Esophagus mucosa (tissue), 1 donor: Measurements from ENCODE around the gene RABGEF1. TPM values are rescaled to one million over a fixed set of nuclear protein-coding genes. Genes with fewer than 3 reads are reported as not detected.
"Not testable (repeated sequence)": the region's sequence is repeated elsewhere in the genome, so short reads cannot be mapped to it uniquely, and the experiment has no call there.

Experiments used
- ATAC-seq: fragments of 200-7000 bp; cut with Tn5 transposase; one replicate; pipeline ENCODE4 v1.9.1; 2020
- total RNA-seq: library from RNA; stranded (reverse); gene quantifications from one replicate; pipeline ENCODE4 v1.2.4, GENCODE V29; 2023
- donor health status: DM: yes; HTN: yes; CAD: no.

The RABGEF1 gene
- total RNA-seq, result 26.9 TPM

DNA sequence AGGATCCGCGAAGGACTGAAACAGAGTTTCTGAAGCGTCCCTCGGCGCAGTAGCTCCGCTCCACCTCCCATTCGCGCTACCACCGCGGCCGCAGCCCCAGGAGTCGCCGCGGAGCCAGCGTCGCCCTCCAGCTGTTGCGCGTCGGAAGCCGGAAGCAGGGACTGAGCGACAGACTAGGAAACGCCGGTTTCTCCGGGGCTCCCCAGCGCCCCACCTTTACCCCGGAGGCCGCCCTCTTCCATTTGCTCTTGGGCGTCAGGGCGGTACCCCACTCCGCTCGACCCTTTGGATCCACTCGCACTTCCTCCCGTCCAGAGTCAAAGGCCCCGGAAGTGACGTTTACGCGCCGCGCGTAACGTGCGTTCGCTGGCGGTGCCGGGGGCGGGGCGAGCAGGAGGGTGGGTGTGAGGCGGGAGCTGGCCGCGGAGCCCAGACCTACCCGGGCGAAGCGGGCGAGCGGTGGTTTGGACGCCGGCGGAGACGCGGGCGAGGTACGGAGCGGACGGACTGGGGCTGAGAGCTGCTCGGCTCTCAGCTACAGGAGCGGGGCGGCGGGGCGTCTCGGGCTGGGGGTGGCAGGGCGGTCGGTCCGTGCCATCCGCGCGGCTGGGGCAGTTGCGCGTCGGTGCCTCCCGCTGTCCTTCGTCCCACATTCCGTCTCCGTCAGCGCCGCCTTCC, at the start of gene RABGEF1:
Gene RABGEF1 (plus strand): TSS at position 432 of the 678 bp plus-strand sequence. CDS start 31,167 bp downstream, outside the sequence.
- ATAC-seq, result peak; percentile 96

- ATAC-seq, result no peak
These were observed 47.2 kb upstream of the RABGEF1 start for GRCh38 chr7:66693331-66693730.

DNA sequence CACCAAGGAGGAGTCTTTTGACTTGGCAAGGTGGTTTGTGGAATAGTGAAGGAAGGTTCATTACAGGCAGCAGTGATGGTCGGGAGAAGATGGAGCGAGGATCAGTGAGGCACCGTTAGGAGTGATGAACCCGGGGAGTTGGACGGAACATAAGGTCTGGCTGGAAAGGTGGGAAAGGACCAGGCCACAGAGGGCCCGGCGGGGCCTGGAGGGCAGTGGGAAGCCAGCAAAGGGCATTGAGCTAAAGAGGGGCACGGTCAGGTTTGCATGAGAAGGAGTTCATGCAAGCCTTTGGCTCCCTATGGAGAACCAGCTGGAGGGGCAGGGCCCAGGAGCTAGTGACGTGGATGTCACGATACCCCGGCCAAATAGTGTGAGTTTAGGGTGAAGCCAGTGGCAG, 46.2 kb upstream of the RABGEF1 start:
- ATAC-seq, result no peak

GRCh38 chr7:66695417-66695816, 45.1 kb upstream of the RABGEF1 start:
- not testable (repeated sequence) for ATAC-seq

- not testable (repeated sequence) for ATAC-seq
These were observed 44.4 kb upstream of the RABGEF1 start for GRCh38 chr7:66696134-66696533.

- ATAC-seq, result peak; percentile 24
These were observed 43.8 kb upstream of the RABGEF1 start for GRCh38 chr7:66696774-66697191.

GRCh38 chr7:66697449-66698438, 42.8 kb upstream of the RABGEF1 start:
- peak; percentile 70 for ATAC-seq

DNA sequence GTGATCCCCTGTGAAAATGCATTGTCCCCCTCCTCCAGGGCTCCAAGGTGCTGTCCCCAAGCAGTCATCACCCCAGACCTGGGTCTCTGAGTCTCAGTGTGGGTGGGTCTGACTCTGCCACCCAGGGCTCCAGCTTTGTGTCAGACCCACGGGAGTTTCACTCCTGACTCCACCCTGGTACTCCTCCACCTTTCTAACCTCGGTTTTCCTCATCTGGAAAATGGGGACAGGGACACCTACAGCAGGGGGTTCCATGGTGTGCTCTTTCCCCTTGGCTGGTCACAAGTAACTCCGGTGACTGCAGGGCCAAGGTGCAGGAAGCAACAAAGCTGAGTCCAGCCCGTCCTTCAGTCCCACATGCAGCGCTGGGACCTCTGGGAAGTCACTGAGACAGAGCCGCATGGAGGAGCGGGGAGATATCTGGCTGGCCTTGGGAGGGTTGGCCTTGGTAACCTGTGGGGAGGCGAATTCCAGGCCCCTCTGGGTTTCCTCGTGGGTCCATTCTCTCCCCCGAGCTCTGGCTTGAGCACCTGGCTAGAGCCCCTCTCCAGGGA, 41.8 kb upstream of the RABGEF1 start:
- ATAC-seq, result no peak

DNA sequence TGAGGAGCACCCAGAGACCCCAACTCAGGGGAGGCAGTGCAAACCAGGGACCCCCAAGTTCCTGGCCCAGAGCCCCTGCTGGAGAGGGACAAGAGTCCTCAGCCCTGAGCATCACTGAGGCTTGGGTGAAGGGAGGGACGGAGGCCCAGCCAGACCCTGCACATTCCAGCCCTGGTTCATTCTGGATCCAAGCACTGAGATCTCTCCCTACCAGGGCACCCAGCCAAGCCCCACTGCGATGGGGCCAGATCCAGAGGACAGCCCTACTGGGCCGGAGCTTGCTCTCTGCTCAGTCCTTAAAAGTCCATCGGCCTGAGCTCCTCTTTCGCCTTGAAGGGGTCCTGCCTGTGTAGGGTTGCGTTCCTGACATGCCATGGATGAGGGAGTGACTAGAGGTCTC, 40.5 kb upstream of the RABGEF1 start:
- no peak for ATAC-seq

DNA sequence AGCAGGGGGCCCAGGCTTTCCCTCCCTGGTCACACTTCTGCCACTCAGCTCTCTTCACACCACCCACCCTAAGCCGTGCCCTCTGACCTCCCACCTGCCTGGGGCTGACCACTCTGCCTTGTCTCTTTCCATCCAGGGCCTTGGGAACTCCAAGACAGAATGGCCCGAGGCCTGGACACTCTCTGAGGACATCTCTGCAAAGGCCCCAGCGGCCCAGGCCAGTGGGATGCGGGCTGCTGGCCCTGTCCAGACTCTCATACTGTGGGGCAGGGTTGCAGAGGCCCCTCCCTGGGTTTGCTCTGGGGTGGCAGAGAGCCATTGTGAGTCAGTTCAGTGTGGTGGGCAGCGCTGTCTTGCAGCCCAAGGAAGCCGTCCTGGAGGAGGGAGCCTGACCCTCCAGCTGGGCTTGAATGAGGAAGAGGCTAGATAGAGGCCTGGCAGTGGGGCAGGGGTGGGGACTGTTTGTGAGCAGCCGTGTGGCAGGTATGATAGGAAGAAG, 39.9 kb upstream of the RABGEF1 start:
- ATAC-seq, result no peak

DNA sequence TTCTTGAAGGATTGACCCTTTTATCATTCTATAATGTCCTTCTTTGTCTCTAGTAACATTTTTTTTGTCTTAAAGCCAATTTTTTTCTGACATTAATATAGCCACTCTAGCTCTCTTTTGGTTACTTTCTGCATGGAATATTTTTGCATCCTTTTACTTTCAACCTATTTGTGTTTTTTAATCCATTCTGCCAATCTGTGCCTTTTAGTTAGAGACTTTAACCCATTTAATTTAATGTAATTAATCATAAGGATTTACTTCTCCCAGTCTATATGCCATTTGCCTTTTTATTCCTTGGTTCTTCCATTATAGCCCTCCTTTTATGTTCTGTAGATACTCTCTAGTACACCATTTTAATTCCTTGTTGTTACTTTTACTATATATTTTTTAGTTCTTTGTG, 32.7 kb upstream of the RABGEF1 start:
- ATAC-seq, result no peak

GRCh38 chr7:66710752-66711151, 29.8 kb upstream of the RABGEF1 start:
- not testable (repeated sequence) for ATAC-seq

- ATAC-seq, result no peak
These were observed 26.8 kb upstream of the RABGEF1 start for GRCh38 chr7:66713687-66714086.

DNA sequence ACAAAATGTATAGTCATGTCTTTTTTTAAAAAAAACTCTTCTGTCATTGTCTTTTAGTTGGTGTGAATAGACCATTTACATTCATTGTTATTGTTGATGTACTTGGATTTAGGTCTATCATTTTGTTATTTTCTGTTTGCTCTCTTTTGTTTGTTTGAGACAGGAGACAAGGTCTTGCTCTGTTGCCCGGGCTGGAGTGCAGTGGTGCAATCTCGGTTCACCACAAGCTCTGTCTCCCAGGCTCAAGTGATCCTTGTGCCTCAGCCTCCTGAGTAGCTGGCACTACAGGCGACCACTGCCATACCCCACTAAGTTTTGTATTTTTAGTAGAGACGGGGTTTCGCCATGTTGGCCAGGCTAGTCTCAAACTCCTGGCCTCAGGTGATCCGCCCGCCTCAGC, 23.9 kb upstream of the RABGEF1 start:
- not testable (repeated sequence) for ATAC-seq

DNA sequence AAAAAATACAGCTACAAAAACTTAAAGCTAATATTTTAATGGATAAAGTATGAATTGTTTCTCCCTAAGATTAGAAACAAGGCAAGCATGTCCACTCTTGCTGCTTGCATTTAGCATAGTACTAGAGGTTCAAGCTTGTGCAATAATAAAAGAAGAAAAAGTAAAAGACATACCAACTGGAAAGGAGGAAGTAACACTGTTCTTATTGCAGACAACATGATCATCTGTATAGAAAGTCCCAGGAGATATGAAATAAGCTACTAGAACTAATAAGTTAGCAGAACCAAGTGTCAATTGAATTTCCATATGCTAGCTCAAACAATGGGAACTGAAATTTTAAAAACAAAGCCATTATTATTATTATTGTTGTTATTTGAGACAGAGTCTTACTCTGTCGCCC, 20.0 kb upstream of the RABGEF1 start:
- no peak for ATAC-seq

DNA sequence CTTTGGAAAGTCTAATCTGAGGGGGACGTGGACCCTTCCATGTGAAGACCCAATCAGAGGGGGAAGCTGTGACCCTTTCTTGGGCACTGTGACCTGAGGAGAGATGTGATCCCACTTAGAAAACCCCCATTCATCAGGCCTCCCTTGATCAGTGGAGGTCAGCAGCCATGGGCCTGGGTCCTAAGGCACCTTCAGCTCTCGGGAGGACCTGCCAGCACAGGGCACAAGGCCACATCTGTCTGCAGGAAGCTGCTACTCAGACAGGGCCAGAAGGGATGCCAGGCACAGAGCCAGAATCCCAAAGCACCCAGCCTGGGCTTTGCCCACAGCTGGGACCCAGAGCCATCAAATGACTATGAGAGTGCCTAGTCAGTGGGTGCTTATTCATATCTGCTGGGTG, 14.7 kb upstream of the RABGEF1 start:
- ATAC-seq, result no peak

GRCh38 chr7:66727058-66727457, 13.5 kb upstream of the RABGEF1 start:
- peak; percentile 91 for ATAC-seq

GRCh38 chr7:66728571-66728970, 12.0 kb upstream of the RABGEF1 start:
- ATAC-seq, result no peak

DNA sequence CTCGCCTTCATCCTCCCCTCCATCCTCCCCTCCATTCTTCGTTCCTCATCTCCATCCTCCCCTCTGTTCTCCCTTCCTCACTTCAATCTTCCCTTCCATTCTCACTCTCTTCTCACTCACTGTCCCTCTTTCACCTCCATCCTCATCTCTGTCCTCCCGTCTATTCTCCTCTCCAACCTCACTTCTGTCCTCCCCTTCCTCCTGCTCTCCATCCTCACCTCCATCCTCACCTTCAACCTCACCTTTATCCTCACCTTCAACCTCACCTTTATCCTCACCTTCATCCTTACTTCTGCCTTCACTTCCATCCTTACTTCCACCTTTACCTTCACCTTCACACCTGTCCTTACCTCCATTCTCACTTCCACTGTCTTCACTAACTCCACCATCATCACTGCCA, 11.3 kb upstream of the RABGEF1 start:
- ATAC-seq, result no peak

DNA sequence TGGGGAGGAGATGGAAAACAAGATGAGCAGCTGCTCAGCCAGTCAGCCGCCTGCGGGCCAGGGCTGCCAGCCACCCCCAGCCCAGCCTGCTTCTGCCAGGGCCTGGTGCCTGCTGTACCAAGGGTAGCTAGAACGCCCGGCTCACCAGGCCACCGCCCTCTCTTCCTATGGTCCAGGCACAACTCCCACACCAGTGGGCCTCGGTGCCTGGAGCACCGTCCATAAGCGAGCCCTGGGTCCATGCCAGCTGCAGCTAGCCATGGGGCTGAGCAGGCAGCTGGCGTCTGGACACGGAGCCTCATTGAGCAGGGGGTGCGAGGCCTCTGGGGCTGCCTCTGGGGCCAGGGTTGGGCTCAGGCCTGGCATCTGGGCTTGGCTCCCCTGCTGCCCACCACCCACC, 8.5 kb upstream of the RABGEF1 start:
- no peak for ATAC-seq

DNA sequence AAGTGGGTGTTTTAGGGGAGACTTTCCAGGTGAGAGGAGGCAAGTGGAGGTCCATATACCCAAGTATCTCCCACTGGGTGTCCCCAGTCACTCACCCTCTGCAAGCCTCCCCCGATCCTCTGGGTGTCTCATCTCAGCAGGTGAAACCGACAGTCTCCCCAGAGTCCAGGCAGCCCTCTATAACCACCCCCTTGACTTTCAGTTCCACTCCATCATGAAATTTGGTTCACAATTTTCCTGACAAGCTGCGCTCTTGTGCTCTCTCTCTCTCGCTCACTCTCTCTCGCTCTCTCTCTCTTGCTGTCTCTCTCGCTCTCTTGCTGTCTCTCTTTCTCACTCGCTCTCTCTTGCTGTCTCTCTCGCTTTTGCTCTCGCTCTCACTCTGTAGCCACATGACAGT, 8.1 kb upstream of the RABGEF1 start:
- ATAC-seq, result no peak

DNA sequence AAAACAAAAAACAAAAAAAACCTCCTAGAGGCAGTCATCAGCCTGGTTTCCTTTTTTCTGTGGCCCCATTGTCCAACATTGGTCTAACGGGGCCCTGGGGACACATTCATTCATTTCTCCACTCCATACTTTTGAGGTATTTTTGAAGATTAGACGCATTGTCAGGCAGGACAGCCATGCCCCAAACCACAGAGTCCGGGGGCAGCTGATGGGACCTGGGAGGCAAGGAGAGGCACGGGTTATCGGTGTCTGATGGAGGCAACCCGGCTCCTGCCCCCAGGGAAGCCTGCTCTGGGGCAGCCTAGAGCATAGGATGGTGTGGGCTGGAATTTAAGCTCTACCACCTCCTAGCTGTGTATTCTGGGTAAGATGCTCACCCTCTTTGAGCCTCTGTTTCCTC, 6.5 kb upstream of the RABGEF1 start:
- no peak for ATAC-seq

DNA sequence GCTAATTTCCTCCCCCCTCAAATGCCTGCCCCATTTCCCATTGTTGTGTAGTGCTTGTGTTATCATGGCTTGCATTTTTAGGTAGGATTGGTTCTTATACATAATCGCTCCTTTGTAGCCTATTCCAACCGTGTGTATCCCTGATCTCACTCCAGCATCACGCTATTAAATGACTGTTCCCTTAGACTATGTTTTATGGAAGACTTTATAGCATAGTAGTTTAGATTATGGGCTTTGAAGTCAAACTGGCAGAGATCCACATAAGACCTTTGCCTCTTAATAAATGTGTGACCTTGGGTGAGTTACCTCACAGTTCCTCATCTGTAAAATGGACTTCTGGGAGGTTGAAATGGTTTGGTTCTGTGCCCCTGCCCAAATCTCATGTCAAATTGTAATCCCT, 5.4 kb upstream of the RABGEF1 start:
- no peak for ATAC-seq
